SK-N-SH (cell line): ENCODE data around the gene CEP112. TPM values are rescaled to one million over a fixed set of nuclear protein-coding genes. Genes with fewer than 3 reads are reported as not detected.

ENCODE experiments used
- CTCF ChIA-PET: fragments of 300-600, 350-600 bp; formaldehyde crosslinking; extraction: SDS; loops from one replicate; lab custom pipeline; 2021; lab: Yijun Ruan, JAX
- POLR2A ChIA-PET: fragments of 350-600 bp; sonication (Branson Sonifier 250); formaldehyde crosslinking; extraction: SDS; loops from one replicate; lab custom pipeline; 2020; ENCODE audit warnings: antibody characterized with exemption, inconsistent platforms; lab: Yijun Ruan, JAX
- DNase-seq: peaks from one replicate; pipeline ENCODE4 v3.0.0; 2012
- H2AFZ ChIP-seq: fragments of 200-600 bp; sonication (generic); 2 replicates; pipeline ENCODE4 v1.8.1; 2016; ENCODE audit warnings: antibody characterized with exemption, mild to moderate bottlenecking, low read depth
- H3F3A ChIP-seq: fragments of 200-600 bp; sonication (generic); replicated peaks from 2 replicates; pipeline ENCODE3; 2016; ENCODE audit warnings: antibody characterized with exemption, mild to moderate bottlenecking; ENCODE audit not compliant: insufficient read depth
- H3K27ac ChIP-seq, 2 experiments: fragments of 200-500 bp in 1 of 2; fragments of 200-600 bp in 1 of 2; sonication (Bioruptor generic) in 1 of 2; sonication (generic), shearing (Covaris generic) in 1 of 2; 2 replicates each; pipeline versions ENCODE4 v1.5.1 to v1.6.1; 2014 to 2016; ENCODE audit warnings: low read depth in 2 of 2, inconsistent platforms in 1 of 2, low read length in 1 of 2, mild to moderate bottlenecking in 1 of 2, mixed read lengths in 1 of 2
- H3K27me3 ChIP-seq: fragments of 200-600 bp; sonication (generic), shearing (Covaris generic); 2 replicates; pipeline ENCODE4 v1.6.1; 2016; ENCODE audit warnings: mixed run types; ENCODE audit not compliant: insufficient read depth
- H3K36me3 ChIP-seq, 2 experiments: fragments of 200-500 bp in 1 of 2; fragments of 200-600 bp in 1 of 2; sonication (Bioruptor generic) in 1 of 2; sonication (generic) in 1 of 2; replicated peaks in 1 of 2; 2 replicates each; pipeline versions ENCODE3 to v1.5.1; 2014 to 2016; ENCODE audit warnings: low read length in 1 of 2, mild to moderate bottlenecking in 1 of 2; ENCODE audit not compliant: insufficient read depth in 2 of 2, control insufficient read depth in 1 of 2
- H3K4me1 ChIP-seq, 2 experiments: fragments of 200-500 bp in 1 of 2; fragments of 200-600 bp in 1 of 2; sonication (Bioruptor generic) in 1 of 2; sonication (generic), shearing (Covaris generic) in 1 of 2; 2 replicates each; pipeline versions ENCODE4 v1.5.1 to v1.6.1; 2014 to 2016; ENCODE audit warnings: low read depth in 1 of 2, low read length in 1 of 2, mixed run types in 1 of 2; ENCODE audit not compliant: insufficient read depth in 2 of 2, control insufficient read depth in 1 of 2
- H3K4me2 ChIP-seq: fragments of 200-600 bp; sonication (generic), shearing (Covaris generic); 2 replicates; pipeline ENCODE4 v1.6.1; 2017; ENCODE audit warnings: mixed run types
- H3K4me3 ChIP-seq, 2 experiments: fragments of 200-500 bp in 1 of 2; fragments of 200-600 bp in 1 of 2; sonication (Bioruptor generic) in 1 of 2; sonication (generic), shearing (Covaris generic) in 1 of 2; 2 replicates each; pipeline versions ENCODE4 v1.5.1 to v1.8.1; 2014 to 2016; ENCODE audit warnings: low read depth in 2 of 2, inconsistent platforms in 1 of 2, low read length in 1 of 2, mild to moderate bottlenecking in 1 of 2, mixed read lengths in 1 of 2, moderate library complexity in 1 of 2
- H3K79me2 ChIP-seq: fragments of 200-600 bp; sonication (generic); 2 replicates; pipeline ENCODE4 v1.8.1; 2017; ENCODE audit warnings: mild to moderate bottlenecking; ENCODE audit not compliant: insufficient read depth
- H3K9ac ChIP-seq: fragments of 200-600 bp; sonication (generic); 2 replicates; pipeline ENCODE4 v1.6.1; 2017; ENCODE audit warnings: mixed run types
- H3K9me2 ChIP-seq: fragments of 200-600 bp; sonication (generic); 2 replicates; pipeline ENCODE4 v1.6.1; 2017; ENCODE audit warnings: mixed run types
- H3K9me3 ChIP-seq: fragments of 200-600 bp; sonication (generic); 2 replicates; pipeline ENCODE4 v1.6.1; 2017; ENCODE audit warnings: mixed run types, mild to moderate bottlenecking, moderate library complexity
- H4K20me1 ChIP-seq: fragments of 200-600 bp; sonication (generic); 2 replicates; pipeline ENCODE4 v1.6.1; 2017; ENCODE audit warnings: mild to moderate bottlenecking, mixed run types; ENCODE audit not compliant: insufficient read depth
- EP300 ChIP-seq, 2 experiments: IDR thresholded peaks; 2 replicates each; pipeline versions ENCODE4 v1.4.0 to v1.6.1; 2012; ENCODE audit warnings: borderline replicate concordance in 1 of 2, low read depth in 1 of 2, low read length in 1 of 2
- EZH2phosphoT487 ChIP-seq: fragments of 200-600 bp; sonication (generic); IDR thresholded peaks from 2 replicates; pipeline ENCODE4 v1.6.1; 2017; ENCODE audit warnings: low read depth, mixed run types, mild to moderate bottlenecking, antibody characterized with exemption, moderate library complexity, borderline replicate concordance
- FOSL2 ChIP-seq: IDR thresholded peaks from 2 replicates; pipeline ENCODE4 v1.4.0; 2012; ENCODE audit warnings: low read depth, mild to moderate bottlenecking, moderate library complexity, borderline replicate concordance
- FOXM1 ChIP-seq: IDR thresholded peaks from 2 replicates; pipeline ENCODE4 v1.4.0; 2012; ENCODE audit warnings: low read depth, mild to moderate bottlenecking
- JUND ChIP-seq: IDR thresholded peaks from 2 replicates; pipeline ENCODE4 v1.4.0; 2012
- MEF2A ChIP-seq: IDR thresholded peaks from 2 replicates; pipeline ENCODE4 v1.4.0; 2012; ENCODE audit warnings: low read depth, borderline replicate concordance
- MXI1 ChIP-seq: IDR thresholded peaks from 2 replicates; pipeline ENCODE4 v1.6.1; 2012; ENCODE audit warnings: mild to moderate bottlenecking, low read depth, low read length, improper control_type of control experiment
- RCOR1 ChIP-seq: fragments of 150-350 bp; IDR thresholded peaks from 2 replicates; pipeline ENCODE4 v1.6.1; 2017; ENCODE audit warnings: antibody characterized with exemption, low read length
- RFX5 ChIP-seq: IDR thresholded peaks from 2 replicates; pipeline ENCODE4 v1.6.1; 2012; ENCODE audit warnings: mild to moderate bottlenecking, improper control_type of control experiment, low read length
- SMC3 ChIP-seq: IDR thresholded peaks from 2 replicates; pipeline ENCODE4 v1.6.1; 2012; ENCODE audit warnings: low read depth, low read length, improper control_type of control experiment
- TAF1 ChIP-seq: IDR thresholded peaks from 2 replicates; pipeline ENCODE4 v1.6.1; 2012; ENCODE audit warnings: low read depth, mild to moderate bottlenecking, low read length, moderate library complexity, borderline replicate concordance
- TCF12 ChIP-seq: IDR thresholded peaks from 2 replicates; pipeline ENCODE4 v1.4.0; 2012
- USF1 ChIP-seq: IDR thresholded peaks from 2 replicates; pipeline ENCODE4 v1.4.0; 2012; ENCODE audit warnings: low read depth, borderline replicate concordance
- USF2 ChIP-seq: fragments of 150-350 bp; IDR thresholded peaks from 2 replicates; pipeline ENCODE4 v1.6.1; 2017; ENCODE audit warnings: antibody characterized with exemption, low read length, low read depth, borderline replicate concordance
- YY1 ChIP-seq: IDR thresholded peaks from 2 replicates; pipeline ENCODE4 v1.4.0; 2012; ENCODE audit warnings: low read depth, mild to moderate bottlenecking
- ZBTB33 ChIP-seq: IDR thresholded peaks from 2 replicates; pipeline ENCODE4 v1.4.0; 2012; ENCODE audit warnings: low read depth, borderline replicate concordance
- WGBS: methylation state at CpG from one replicate; pipeline ENCODE4 v1.1.6; 2017; ENCODE audit warnings: low lambda C conversion rate; 5-methylcytosine and 5-hydroxymethylcytosine counted together
- polyA plus RNA-seq, 3 experiments: library from polyadenylated mRNA; depleted of rRNA; stranded (reverse); fragments of >200 nt; gene quantifications; 2 replicates each; pipeline ENCODE4 v1.2.3, GENCODE V29; 2012
- TF ChIP-seq, protein P1 (sequence below): fragments of 200-600 bp; sonication (generic); IDR thresholded peaks from 2 replicates; pipeline ENCODE4 v1.6.1; 2017; ENCODE audit warnings: antibody characterized with exemption, mild to moderate bottlenecking, moderate library complexity
- TF ChIP-seq, protein P2 (sequence below): IDR thresholded peaks from 2 replicates; pipeline ENCODE4; 2012

The CEP112 gene
- polyA plus RNA-seq, 1 of the 3 experiments (the other 2 are of a cell fraction) = 7.9 TPM

- H3K79me2 ChIP-seq = no peaks in the 10 kb centered on the region
- POLR2A ChIA-PET = no interaction called here
- no peaks in the 10 kb centered on the region for H3K36me3 ChIP-seq
- H3K9me3 ChIP-seq = no peaks in the 10 kb centered on the region
- no peaks in the 10 kb centered on the region for H3K9me2 ChIP-seq
- H3F3A ChIP-seq = no peaks in the 10 kb centered on the region
- no peak overlapping the region for H3K27ac ChIP-seq
- H2AFZ ChIP-seq = no peak overlapping the region
- no peaks in the 10 kb centered on the region for H4K20me1 ChIP-seq
- no peak overlapping the region for H3K9ac ChIP-seq
- CTCF ChIA-PET = no interaction called here
- no peak overlapping the region for H3K4me2 ChIP-seq
- no peak for TF ChIP-seq USF2
- TF ChIP-seq EZH2phosphoT487 = no peak
- TF ChIP-seq TCF12 = no peak
- TF ChIP-seq RFX5 = no peak
- no peak for TF ChIP-seq MEF2A
- TF ChIP-seq FOSL2 = no peak
- no peak for TF ChIP-seq TAF1
- TF ChIP-seq, protein P1, sequence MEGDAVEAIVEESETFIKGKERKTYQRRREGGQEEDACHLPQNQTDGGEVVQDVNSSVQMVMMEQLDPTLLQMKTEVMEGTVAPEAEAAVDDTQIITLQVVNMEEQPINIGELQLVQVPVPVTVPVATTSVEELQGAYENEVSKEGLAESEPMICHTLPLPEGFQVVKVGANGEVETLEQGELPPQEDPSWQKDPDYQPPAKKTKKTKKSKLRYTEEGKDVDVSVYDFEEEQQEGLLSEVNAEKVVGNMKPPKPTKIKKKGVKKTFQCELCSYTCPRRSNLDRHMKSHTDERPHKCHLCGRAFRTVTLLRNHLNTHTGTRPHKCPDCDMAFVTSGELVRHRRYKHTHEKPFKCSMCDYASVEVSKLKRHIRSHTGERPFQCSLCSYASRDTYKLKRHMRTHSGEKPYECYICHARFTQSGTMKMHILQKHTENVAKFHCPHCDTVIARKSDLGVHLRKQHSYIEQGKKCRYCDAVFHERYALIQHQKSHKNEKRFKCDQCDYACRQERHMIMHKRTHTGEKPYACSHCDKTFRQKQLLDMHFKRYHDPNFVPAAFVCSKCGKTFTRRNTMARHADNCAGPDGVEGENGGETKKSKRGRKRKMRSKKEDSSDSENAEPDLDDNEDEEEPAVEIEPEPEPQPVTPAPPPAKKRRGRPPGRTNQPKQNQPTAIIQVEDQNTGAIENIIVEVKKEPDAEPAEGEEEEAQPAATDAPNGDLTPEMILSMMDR = no peak
- no peak for TF ChIP-seq RCOR1
- TF ChIP-seq MXI1 = no peak
- no peak for TF ChIP-seq YY1
- H3K4me1 ChIP-seq = no peaks in the 10 kb centered on the region
- DNase-seq = no peak
- 86% methylated on average over 4 of the region's 4 CpGs for WGBS
- H3K27me3 ChIP-seq = no peaks in the 10 kb centered on the region
- no peak overlapping the region for H3K4me3 ChIP-seq
These were observed 527.7 kb downstream of the CEP112 start for GRCh38 chr17:65664266-65664665.

GRCh38 chr17:65662196-65662595 is 529.7 kb downstream of the CEP112 start:
- ChIA-PET POLR2A (no interaction called here), CTCF (interaction anchor here (1.2 kb wide), 1 partner anchor 401 kb away, joined by 3 read pairs; no protein-coding TSS in a partner anchor)
- H3F3A ChIP-seq = no peaks in the 10 kb centered on the region
- TF ChIP-seq JUND (no peak), RFX5 (no peak), USF1 (no peak), EP300 (IDR thresholded peaks at IDR 0.05; ENCODE audit: borderline replicate concordance in 1 of 2, low read depth in 1 of 2, low read length in 1 of 2) (no peak), FOXM1 (no peak), ZBTB33 (no peak), MXI1 (no peak), SMC3 (no peak)
- TF ChIP-seq, protein P2, sequence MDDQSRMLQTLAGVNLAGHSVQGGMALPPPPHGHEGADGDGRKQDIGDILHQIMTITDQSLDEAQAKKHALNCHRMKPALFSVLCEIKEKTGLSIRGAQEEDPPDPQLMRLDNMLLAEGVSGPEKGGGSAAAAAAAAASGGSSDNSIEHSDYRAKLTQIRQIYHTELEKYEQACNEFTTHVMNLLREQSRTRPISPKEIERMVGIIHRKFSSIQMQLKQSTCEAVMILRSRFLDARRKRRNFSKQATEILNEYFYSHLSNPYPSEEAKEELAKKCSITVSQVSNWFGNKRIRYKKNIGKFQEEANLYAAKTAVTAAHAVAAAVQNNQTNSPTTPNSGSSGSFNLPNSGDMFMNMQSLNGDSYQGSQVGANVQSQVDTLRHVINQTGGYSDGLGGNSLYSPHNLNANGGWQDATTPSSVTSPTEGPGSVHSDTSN = no peak
- TF ChIP-seq, protein P1 = no peak

More at GRCh38 chr17:65662196-65662595, 529.7 kb downstream of the CEP112 start:
- Histone ChIP-seq H3K79me2 (no peaks in the 10 kb centered on the region), H3K27me3 (no peaks in the 10 kb centered on the region), H4K20me1 (no peaks in the 10 kb centered on the region), H3K4me1 (no peaks in the 10 kb centered on the region), H3K4me3 (no peak overlapping the region), H2AFZ (no peak overlapping the region), H3K4me2 (no peak overlapping the region), H3K9me2 (no peaks in the 10 kb centered on the region), H3K27ac (peak overlapping the region in 1 of 2 experiments; percentile 2; a peak in 1 of 4 replicates), H3K9ac (no peak overlapping the region), H3K9me3 (no peaks in the 10 kb centered on the region), H3K36me3 (no peaks in the 10 kb centered on the region)
- 67% methylated on average over 1 of the region's 1 CpG for WGBS
- DNase-seq = no peak
